Esophagus (tissue), 2 donors: ENCODE results near the gene SORCS2. TPM values are rescaled to one million over a fixed set of nuclear protein-coding genes. Genes with fewer than 3 reads are reported as not detected.

Source experiments
- H3K27ac ChIP-seq, 2 donors: one replicate each; pipeline ENCODE4 v1.5.1; 2013; ENCODE audit warnings: low read depth in 2 of 2, mild to moderate bottlenecking in 2 of 2, inconsistent platforms in 1 of 2, low read length in 1 of 2, moderate library complexity in 1 of 2
- H3K27me3 ChIP-seq, 2 donors: one replicate each; pipeline ENCODE4 v1.6.1; 2013; ENCODE audit warnings: low read length in 2 of 2, control low read depth in 1 of 2, mild to moderate bottlenecking in 1 of 2; ENCODE audit not compliant: insufficient read depth in 2 of 2, control insufficient read depth in 1 of 2
- H3K36me3 ChIP-seq, 2 donors: one replicate each; pipeline ENCODE4 v1.6.1; 2013; ENCODE audit warnings: low read length in 1 of 2; ENCODE audit not compliant: control insufficient read depth in 2 of 2, insufficient read depth in 2 of 2
- H3K4me1 ChIP-seq, 2 donors: one replicate each; pipeline ENCODE4 v1.6.1; 2013; ENCODE audit warnings: low read length in 1 of 2; ENCODE audit not compliant: control insufficient read depth in 2 of 2, insufficient read depth in 2 of 2
- H3K4me3 ChIP-seq, 2 donors: one replicate each; pipeline ENCODE4 v1.5.1; 2013; ENCODE audit warnings: low read length in 2 of 2, mild to moderate bottlenecking in 2 of 2, low read depth in 1 of 2, moderate library complexity in 1 of 2
- H3K9me3 ChIP-seq, 2 donors: one replicate each; pipeline ENCODE4 v1.6.1; 2013; ENCODE audit warnings: mild to moderate bottlenecking in 2 of 2, low read depth in 1 of 2, low read length in 1 of 2, moderate library complexity in 1 of 2; ENCODE audit not compliant: control insufficient read depth in 2 of 2, insufficient read depth in 1 of 2
- WGBS, 2 donors: extraction: QIAGEN DNeasy Blood & Tissue Kit; methylation state at CpG; one replicate each; pipeline ENCODE4 v1.1.7; 2013; 5-methylcytosine and 5-hydroxymethylcytosine counted together
- polyA plus RNA-seq, 2 donors: library from polyadenylated mRNA; stranded (reverse); fragments of 200-250 nt; gene quantifications; one replicate each; pipeline ENCODE4 v1.2.3, GENCODE V29; 2013
- donor health status: healthy with polysubstance abuse.
- donor health status: Bipolar disorder and iron deficiency.

Gene SORCS2
- polyA plus RNA-seq, 2 donors, result 1.1 to 1.2 TPM

DNA sequence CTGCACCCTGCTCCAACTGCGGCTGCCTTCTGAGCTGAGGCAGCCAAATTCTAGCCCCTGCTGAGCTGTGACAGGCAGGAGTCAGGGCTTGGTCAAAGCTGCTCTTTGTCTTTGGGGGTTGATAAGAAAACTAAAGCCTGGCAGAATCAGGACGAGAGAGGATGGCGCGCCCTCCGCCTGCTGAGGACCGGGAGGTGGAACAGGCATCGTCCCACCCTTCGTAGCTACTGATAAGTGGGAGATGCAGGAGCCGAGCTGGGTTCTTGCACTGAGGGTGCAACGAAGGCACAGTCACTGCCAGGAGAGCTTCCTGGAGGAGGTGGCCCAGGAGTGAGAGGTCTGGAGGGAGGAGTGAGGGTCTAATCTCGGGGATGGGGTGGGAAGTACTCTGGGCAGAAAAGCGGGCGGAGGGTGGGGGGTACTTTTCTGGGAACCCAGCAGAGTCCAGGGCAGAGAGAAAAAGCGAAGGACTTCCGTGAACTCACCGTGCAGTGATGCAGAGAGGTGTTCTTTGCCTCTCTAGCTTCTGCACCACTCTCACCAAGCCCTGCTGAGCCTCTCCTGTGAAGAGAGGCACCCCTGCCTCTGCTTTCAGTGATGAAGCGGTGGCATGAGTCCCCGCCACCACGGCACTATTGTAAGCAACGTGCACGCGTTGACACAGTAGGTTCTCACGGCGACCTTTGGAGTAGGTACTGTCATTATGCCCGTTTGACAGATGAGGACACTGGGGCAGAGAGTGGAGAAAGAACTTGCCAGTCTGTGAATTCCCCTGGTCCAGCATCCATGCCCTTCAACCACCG lies 107.8 kb downstream of the SORCS2 start:
- Histone ChIP-seq H3K27ac (no peak overlapping the region), H3K36me3 (no peaks in the 10 kb centered on the region), H3K27me3 (no peaks in the 10 kb centered on the region), H3K4me1 (no peaks in the 10 kb centered on the region), H3K4me3 (no peak overlapping the region), H3K9me3 (no peaks in the 10 kb centered on the region)
- WGBS, 2 donors, result 78 to 88% methylated on average over 26 of the region's 26 CpGs

DNA sequence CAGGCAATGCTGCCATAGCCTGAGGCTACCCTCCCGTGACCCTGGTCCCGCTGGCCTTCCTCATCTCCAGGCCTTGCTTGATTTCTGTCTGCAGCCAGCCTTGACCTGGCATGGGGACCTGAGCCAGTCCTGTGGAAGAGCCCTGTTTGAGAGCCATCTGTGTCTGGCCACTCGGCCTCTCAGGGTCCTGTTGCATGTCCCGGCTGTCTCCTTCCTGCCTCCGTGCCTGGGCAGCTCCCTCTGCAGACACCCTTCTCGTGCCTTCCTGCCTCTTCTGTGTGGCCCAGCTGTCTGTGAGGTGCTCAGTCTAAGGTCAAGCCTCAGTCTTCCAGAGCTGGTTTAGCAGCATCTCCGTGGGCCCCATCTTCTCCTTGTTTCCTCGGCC lies 108.4 kb downstream of the SORCS2 start:
- H3K4me1 ChIP-seq, result no peaks in the 10 kb centered on the region
- 78 to 82% methylated on average over 8 of the region's 8 CpGs for WGBS, 2 donors

DNA sequence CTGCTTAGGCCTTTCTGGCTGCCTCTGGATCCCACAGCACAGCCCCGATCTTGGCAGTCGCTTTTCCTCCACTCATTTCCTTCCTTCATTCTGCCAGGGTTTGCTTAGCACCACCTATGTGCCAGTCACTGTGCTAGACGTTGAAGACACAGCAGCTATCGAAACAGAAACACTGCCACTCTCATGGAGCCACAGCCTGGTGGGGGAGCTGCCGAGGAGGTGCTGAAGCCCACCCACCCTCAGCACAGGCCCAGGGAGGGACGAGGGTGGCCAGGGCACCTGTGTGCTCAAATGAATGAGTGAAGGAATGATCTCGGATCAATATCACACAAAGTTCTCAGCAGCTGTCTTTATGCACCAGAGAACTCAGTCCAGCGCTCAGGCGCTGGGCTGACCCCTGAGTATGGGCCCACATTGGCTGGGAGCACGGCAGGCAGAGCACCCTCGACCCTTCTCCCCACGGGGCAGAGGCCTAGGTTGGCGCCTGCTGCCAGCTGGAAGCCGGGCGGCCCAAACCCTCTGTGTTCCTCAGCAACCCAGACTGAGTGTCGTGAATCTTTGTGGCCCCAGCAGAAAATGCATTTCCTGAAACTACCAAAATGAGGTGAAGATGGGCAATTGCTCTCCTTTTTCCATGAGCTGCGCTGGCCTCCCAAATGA lies 108.9 kb downstream of the SORCS2 start:
- H3K4me1 ChIP-seq, result no peaks in the 10 kb centered on the region
- H3K27ac ChIP-seq, result no peak overlapping the region
- no peaks in the 10 kb centered on the region for H3K36me3 ChIP-seq
- no peaks in the 10 kb centered on the region for H3K9me3 ChIP-seq
- 79 to 81% methylated on average over 17 of the region's 17 CpGs for WGBS, 2 donors
- H3K27me3 ChIP-seq, result no peaks in the 10 kb centered on the region
- H3K4me3 ChIP-seq, result no peak overlapping the region

More for the DNA sequence above, 108.4 kb downstream of the SORCS2 start:
- Histone ChIP-seq H3K27me3 (no peaks in the 10 kb centered on the region), H3K36me3 (no peaks in the 10 kb centered on the region), H3K4me3 (no peak overlapping the region), H3K27ac (no peak overlapping the region), H3K9me3 (no peaks in the 10 kb centered on the region)

DNA sequence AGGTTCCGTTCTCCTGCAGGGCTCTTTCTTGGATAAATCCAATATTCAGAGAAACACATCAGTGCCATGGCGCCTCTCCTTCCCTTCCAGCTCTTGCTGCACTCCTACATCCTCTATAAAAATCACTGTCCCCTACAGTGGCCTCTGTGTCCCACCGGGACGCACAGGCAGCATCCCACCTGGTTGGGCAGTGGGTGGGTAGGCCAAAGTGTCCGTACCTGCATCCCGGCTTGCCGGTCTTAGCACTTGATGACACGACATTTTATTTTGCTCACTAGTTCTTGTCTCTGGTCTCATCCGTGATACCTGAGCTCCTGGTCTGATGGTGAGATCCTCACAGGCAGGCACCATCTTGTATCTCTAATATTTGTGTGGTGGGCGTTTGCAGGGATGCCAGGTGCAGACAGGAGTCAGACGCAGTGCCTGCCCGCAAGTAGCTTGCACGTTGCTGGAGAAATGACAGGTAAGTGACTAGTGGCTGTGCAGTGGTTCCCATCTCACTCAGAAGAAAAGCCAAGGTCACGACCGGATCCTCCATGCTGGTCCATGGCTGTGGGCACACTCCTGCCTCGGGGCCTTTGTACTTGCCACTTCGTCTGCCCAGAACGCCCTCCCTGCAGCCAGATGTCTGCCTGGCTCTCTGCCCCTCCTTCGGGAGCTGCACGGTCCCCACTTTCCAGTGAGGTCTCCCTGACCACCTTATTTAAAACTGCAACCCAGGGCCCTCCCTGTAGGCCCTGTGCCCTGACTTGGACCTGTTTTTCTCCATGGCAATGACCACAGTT lies 109.7 kb downstream of the SORCS2 start:
- H3K36me3 ChIP-seq, result no peaks in the 10 kb centered on the region
- H3K9me3 ChIP-seq, result no peaks in the 10 kb centered on the region
- 86 to 90% methylated on average over 20 of the region's 20 CpGs for WGBS, 2 donors
- no peak overlapping the region for H3K4me3 ChIP-seq
- no peak overlapping the region for H3K27ac ChIP-seq
- H3K4me1 ChIP-seq, result no peaks in the 10 kb centered on the region
- H3K27me3 ChIP-seq, result no peaks in the 10 kb centered on the region

DNA sequence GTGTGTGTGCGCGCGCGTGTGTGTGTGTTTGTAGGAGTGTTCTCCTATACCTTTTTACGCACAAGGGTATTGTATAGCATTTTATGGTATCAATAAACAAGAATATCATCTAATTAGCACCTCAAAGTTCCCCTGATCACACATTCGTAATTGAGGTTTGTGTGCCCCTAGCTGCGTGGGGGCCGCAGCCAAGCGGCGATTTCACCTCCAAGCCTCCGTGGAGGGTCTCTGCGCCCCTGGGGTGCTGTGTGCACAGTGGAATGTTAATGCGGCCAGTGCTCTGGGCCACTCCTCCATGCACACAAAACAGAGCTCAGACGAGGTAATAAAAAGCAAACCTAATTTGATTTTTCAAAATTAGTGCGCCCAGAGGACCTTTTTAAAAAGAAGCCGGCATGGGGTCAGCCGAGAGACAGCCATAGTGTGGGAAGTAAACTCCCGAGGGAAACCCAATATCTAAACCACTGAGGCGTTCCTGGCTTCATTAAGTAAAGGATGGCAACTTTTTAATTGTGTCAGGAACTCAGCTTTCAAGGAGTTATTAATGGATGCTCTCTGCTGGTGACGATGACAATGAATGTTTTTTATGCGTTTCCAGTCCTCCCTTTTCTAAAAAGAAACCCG lies 110.6 kb downstream of the SORCS2 start:
- H3K9me3 ChIP-seq, result no peaks in the 10 kb centered on the region
- no peaks in the 10 kb centered on the region for H3K36me3 ChIP-seq

DNA sequence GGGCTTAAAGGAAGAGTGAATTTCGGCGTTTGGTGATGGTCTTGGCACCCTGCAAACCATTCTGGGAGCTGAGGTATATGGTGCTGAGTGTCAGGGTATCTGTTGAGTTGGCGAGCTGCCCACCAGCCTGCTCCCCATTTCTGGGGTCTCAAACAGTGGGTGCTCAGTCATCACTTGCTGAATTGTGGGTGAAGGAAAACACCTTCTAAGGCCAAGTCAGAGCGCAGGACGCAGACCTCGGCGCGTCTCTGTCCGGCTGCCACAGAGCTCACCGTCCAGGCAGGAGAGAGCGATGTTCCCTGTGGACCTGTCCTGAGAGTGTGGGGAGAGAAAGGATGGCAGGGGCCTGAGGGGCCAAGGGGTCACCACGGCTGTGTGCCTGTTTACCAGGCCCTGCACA lies 111.2 kb downstream of the SORCS2 start:
- Histone ChIP-seq H3K4me3 (no peak overlapping the region), H3K9me3 (no peaks in the 10 kb centered on the region), H3K4me1 (no peaks in the 10 kb centered on the region), H3K36me3 (no peaks in the 10 kb centered on the region), H3K27me3 (no peaks in the 10 kb centered on the region), H3K27ac (no peak overlapping the region)
- 89 to 92% methylated on average over 12 of the region's 12 CpGs for WGBS, 2 donors

More for the DNA sequence above, 110.6 kb downstream of the SORCS2 start:
- no peak overlapping the region for H3K27ac ChIP-seq
- no peaks in the 10 kb centered on the region for H3K4me1 ChIP-seq
- H3K4me3 ChIP-seq, result no peak overlapping the region
- 78 to 89% methylated on average over 22 of the region's 22 CpGs for WGBS, 2 donors
- no peaks in the 10 kb centered on the region for H3K27me3 ChIP-seq

DNA sequence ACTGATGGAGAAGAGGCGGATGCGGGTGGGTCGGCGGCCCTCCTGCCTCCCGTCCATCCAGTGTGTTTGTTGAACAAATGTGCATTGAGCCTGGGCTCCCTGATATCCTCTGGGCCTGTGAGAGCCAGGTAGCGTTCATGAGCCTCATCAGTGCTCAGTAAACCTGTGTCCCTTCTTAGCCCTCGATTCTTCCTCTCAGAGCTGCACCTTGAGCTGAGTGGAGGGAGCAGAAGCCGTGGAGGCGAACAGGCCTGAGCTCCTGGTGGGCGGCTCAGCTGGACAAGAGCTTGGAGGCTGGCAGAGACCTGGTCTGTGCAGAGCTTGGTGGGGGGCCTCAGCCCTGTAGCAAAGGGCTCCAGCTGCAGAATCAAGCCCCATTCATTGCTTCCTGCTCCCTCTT lies 112.1 kb downstream of the SORCS2 start:
- Histone ChIP-seq H3K4me1 (no peaks in the 10 kb centered on the region), H3K4me3 (no peak overlapping the region), H3K27ac (no peak overlapping the region), H3K27me3 (no peaks in the 10 kb centered on the region), H3K9me3 (no peaks in the 10 kb centered on the region), H3K36me3 (no peaks in the 10 kb centered on the region)
- 84 to 90% methylated on average over 10 of the region's 10 CpGs for WGBS, 2 donors

DNA sequence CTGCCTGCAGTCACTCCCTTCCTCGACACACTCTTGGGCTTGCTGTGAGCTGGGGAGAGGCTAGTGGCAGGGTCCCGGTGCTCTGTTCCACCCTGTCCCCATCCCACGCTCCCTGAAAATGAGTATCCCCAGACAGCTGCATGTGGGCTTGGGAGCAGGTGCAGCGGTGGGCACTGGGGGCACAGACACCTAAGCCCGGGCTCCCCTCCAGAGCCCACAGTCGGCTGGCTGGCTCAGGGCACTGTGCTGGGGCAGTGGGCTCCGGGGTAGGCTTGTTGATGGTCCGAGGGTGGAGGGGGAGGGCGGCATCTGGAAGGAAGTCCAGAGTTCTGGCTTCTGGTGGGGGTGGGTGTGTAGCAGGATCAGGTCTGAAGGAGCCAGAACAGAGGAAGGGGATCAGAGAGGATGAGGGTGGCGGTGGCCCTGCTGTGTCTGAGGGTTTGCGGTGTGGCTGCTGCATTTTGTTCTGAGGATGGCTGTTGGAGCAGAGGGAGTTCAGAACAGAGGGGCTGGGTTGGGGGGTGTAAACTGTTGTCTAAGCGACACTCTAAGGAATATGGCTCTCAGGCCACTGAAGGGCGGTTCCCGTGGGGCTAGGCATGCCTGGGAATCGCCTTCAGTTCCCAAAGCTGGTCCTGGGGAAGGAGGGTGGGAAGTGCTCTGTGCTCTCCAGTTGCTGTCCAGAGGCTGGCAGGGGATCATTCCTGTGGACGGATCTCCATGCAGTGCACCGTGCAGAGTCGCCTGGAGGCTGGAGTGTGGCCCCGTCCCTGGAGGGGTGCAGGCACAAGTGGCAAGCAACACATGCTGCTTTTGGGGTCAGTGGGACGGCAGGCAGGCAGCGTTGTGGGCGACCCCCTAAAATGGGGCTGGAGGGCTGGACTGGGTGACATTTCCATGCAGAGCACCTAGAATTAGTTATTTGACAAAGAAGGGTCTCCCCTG lies 114.0 kb downstream of the SORCS2 start:
- WGBS, 2 donors, result 66 to 82% methylated on average over 22 of the region's 22 CpGs
- Histone ChIP-seq H3K4me3 (no peak overlapping the region), H3K4me1 (no peaks in the 10 kb centered on the region), H3K27me3 (no peaks in the 10 kb centered on the region), H3K36me3 (no peaks in the 10 kb centered on the region), H3K9me3 (no peaks in the 10 kb centered on the region), H3K27ac (no peak overlapping the region)
